ENCODE data around the gene HAVCR1. TPM values are rescaled to one million over a fixed set of nuclear protein-coding genes. Genes with fewer than 3 reads are reported as not detected.
"Not testable (repeated sequence)": the region's sequence is repeated elsewhere in the genome, so short reads cannot be mapped to it uniquely, and the experiment has no call there.

HAVCR1 gene
- total RNA-seq, 1 experiment from 2014 or later: not detected

DNA sequence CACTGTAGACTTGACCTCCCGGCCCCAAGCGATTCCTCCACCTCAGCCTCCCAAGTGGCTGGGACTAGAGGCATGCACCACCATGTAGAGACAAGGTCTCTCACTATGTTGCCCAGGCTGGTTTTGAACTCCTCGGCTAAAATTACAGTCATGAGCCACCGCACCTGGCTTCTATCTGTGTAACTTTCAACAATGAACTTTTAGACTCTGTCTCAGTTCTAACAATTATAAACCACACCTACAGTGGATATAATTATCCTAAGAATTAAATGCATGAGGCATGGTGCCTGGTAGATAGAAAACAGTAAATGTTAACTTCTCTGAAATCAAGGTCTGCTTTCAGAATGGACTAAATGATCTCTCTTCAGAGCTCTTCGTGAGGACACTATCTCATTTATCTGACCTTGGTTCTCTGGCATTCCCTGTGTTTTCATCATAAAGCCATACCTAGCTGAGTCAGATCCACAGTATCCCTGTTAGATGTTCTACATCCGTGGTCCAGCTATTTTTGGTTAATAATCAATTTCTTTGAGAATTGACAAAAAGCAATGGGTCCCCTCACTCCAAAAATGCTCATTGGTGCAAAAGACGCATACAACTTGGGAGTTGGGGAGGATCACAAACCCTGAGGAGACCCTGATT is 7.2 kb downstream of the HAVCR1 start:
- no peak for DNase-seq (ENCODE audit: extremely low read depth, low read depth)

GRCh38 chr5:157050050-157050449 is 8.9 kb downstream of the HAVCR1 start:
- no peak for DNase-seq (ENCODE audit: extremely low read depth, low read depth)

DNA sequence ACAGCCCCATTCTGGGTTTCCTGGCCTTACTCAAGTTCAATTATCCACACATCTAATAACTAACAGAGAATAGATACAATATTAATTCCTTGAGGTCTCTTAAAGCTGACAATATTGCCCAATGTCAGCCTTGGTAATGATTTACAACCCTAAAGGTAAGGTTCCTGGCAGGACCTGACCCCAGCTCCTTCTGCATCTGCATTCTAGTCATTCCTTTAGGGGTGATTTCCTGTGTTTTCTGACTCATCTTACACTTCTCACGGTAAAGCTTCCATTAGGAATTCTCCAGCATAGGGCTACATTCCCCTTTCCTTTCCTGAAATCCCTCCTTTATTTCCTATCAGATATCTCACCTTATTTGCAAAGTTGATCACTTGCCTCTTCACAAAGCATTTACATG is 9.3 kb downstream of the HAVCR1 start:
- DNase-seq (ENCODE audit: extremely low read depth, low read depth): no peak

DNA sequence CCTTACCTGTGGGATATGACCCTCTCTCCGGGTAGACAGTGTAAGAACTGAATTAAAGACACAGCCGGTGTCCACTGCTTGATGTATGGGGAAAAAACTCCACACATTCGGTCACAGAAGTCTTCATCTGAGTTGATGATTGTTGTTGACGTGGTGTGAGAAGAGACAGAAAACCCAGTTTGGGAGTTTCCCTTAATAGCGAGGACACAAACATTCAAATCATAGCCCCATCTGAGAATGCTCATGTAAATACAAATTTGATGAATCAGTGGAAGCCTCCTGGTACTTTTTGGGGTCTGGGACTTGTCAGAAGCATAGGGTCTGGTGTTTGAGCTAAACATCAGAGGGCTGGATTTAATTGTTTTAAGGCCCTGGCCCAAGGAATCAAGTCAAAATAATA is 11.0 kb downstream of the HAVCR1 start:
- DNase-seq (ENCODE audit: extremely low read depth, low read depth): no peak

DNA sequence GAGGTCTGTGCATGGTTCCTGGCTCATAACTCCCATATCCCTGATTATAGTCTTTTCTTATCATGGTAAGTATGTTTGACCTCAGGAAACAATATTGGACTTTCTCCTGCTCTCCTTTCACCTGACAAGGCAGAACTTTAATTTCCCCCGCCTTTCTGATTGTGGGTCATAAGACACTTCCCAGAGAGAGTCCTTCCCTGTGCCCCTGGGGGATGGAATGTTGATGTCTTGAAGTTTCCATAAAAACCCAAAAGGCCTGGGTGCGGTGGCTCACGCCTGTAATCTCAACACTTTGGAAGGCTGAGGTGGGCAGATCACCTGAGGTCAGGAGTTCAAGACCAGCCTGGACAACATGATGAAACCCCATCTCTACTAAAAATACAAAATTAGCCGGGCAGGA is 11.9 kb downstream of the HAVCR1 start:
- not testable (repeated sequence) for DNase-seq (ENCODE audit: extremely low read depth, low read depth)

DNA sequence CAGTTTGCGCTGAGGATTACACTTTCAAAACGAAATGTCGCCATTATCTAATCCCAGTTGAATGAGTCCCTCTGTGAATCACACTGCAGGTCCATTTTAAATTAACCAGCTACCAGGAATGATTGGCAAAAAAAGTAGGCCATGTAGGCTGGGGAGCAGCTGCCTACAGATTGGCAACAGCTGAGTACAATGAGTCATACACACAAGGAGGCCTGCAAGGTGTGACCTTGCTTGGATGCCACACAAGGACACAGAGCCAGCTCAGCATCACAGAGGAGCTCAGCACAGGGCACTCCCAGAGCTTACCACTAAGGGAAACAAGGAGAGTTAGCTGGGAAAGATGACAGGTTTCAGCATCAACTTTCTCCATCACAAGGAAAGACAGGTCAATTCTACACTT is 12.9 kb downstream of the HAVCR1 start:
- no peak for DNase-seq (ENCODE audit: extremely low read depth, low read depth)

- no peak for DNase-seq (ENCODE audit: extremely low read depth, low read depth)
These were observed 13.3 kb downstream of the HAVCR1 start for GRCh38 chr5:157045601-157046000.

- DNase-seq (ENCODE audit: extremely low read depth, low read depth): no peak
These were observed 20.2 kb downstream of the HAVCR1 start for GRCh38 chr5:157038568-157039187.

GRCh38 chr5:157034106-157035072 is 24.5 kb downstream of the HAVCR1 start:
- not testable (repeated sequence) for DNase-seq (ENCODE audit: extremely low read depth, low read depth)

DNA sequence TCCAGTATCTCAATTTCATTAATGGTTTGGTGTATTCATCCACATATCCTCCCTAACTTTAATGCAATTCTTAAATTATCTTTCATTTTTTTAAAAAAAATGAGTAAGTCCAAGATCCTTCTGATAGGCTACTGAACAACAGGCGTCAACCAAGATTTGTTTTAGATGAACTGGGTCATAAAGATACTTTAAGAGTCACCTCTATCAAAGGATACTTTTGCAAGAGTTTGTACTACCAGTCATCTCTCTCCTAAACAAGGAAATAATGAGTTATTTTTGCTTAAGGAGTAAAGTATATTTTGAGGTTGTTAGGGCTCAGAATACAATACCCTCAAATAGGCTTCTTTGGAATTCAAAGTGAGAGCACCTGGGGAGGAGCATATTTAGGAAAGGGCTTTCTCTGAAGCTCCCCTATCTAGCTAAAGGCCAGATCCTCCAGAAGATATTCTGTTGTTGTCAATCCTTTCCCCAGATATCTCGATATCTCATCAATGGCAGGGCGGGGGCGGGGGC is 25.8 kb downstream of the HAVCR1 start:
- DNase-seq (ENCODE audit: extremely low read depth, low read depth): no peak

GRCh38 chr5:157030692-157031091 is 28.2 kb downstream of the HAVCR1 start:
- DNase-seq (ENCODE audit: extremely low read depth, low read depth): no peak

DNA sequence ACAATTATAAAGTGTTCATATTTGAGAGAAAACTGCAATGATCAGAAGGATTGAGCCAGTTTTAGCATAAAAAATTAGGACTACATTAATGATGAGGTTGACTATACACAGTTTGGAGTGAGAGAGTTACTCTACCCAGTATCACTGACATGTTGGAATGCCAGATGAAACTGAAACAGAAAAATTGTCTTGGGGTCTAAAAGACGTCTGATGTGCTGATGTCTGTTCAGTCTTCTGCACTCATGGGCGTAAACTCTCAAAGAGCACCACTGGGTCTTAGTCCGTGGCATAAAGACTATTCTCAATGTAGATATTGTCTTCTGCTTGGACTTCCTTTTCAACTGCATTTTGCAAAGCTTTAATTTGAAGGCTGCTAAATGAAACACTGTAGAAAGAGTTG is 29.5 kb downstream of the HAVCR1 start:
- DNase-seq (ENCODE audit: extremely low read depth, low read depth): no peak

- DNase-seq (ENCODE audit: extremely low read depth, low read depth): not testable (repeated sequence)
These were observed 31.3 kb downstream of the HAVCR1 start for GRCh38 chr5:157027663-157028062.

DNA sequence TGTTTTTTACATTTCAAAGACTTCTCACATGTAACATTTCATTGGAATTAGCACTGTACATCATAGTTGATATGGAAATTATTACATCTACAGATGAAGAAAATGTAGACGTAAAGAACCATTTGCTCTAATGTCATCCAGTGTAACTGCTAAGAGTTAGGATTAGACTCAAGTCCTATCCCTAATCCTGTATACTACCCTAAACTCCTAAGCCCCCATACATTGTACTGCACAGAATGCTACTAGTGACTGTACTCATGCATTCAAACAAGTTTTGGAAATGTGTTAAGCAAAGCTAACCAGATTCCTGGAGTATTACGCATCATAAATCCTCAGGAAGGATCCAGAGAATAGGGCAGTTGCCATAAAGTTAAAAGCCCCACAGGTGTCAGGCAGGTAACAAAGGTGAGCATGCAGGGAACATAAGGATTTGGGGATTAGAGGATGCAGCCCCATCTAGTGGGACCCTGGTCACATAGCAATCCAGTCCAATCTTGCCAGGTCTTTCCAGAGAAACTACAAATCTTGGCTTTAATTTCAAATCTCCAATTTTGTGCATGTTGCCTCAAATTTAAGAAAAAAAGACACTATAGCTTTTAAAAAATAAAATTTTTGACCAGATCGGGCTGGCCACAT is 32.0 kb downstream of the HAVCR1 start:
- peak; percentile 4 for DNase-seq (ENCODE audit: extremely low read depth, low read depth)

GRCh38 chr5:157025093-157025698 is 33.7 kb downstream of the HAVCR1 start:
- no peak for DNase-seq (ENCODE audit: extremely low read depth, low read depth)

GRCh38 chr5:157024208-157024959 is 34.5 kb downstream of the HAVCR1 start:
- no peak for DNase-seq (ENCODE audit: extremely low read depth, low read depth)

DNA sequence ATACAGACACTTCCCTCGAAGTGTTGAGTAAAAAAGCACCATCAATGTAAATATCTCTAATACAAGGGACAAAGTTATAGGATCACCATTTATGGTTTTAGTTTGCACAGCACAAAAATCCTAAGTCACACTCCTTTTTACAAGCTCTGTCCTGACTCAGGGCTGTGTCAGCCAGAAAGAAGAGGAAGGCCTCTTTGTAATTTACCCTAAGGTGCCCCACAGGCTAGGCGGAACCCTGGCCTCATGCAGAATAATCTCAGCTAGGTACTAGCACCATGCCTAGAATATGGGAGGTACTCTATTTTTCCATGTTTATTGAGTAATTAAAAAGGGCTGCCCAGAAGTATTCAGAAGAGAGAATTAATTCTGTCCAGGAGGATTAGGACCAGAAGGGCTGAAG is 36.9 kb downstream of the HAVCR1 start:
- DNase-seq (ENCODE audit: extremely low read depth, low read depth): no peak

DNA sequence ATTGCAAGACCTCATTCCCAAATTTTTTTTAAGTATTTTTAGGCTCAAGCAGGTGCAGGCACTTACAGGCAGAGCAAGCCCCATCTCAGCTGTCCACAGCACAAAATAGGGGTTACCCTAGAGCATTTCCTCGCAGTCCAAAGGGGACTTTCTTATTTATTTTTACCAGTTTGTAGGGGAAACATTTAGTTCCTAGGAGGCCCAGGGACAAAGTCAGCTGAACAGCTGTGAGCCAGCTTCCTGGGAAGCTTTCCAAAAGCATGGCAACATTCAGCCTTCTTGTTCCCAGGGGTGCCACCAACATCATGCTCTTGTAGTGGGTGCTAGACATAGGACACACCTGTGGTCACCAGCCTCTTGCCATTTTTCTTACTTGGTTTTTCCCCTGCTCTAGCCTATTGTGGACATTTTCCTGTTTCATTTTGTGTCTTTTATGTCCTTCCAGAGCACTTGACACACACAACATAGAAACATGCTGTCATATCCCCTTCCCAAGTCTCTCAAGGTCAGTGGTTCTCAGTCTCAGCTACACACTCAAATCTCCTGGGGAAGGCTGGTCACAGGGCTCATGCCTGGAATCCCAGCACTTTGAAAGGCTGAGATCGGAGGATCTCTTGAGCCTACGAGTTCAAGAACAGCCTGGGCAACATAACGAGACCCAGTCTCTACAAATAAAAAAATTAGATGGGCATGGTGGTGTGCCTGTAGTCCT is 38.2 kb downstream of the HAVCR1 start:
- no peak for DNase-seq (ENCODE audit: extremely low read depth, low read depth)

- DNase-seq (ENCODE audit: extremely low read depth, low read depth): no peak
These were observed 38.9 kb downstream of the HAVCR1 start for GRCh38 chr5:157020002-157020401.
